HK-2 (cell line): ENCODE data around the gene KRTAP17-1.
A peak's percentile ranks its signal among the peaks of the same experiment; 100 is the strongest.

ENCODE experiments used
- DNase-seq: peaks from one replicate; pipeline ENCODE4 v3.0.0-alpha.2; 2018; ENCODE audit not compliant: unreplicated experiment

The KRTAP17-1 gene

GRCh38 chr17:41333098-41333497 lies 17.6 kb upstream of the KRTAP17-1 start:
- no peak for DNase-seq

- DNase-seq = no peak
Measured at GRCh38 chr17:41332239-41332638, 16.7 kb upstream of the KRTAP17-1 start.

- DNase-seq = no peak
Measured at GRCh38 chr17:41331606-41332005, 16.1 kb upstream of the KRTAP17-1 start.

- peak; percentile 71 for DNase-seq
Measured at GRCh38 chr17:41329279-41329948, 13.9 kb upstream of the KRTAP17-1 start.

GRCh38 chr17:41328207-41328606 lies 12.7 kb upstream of the KRTAP17-1 start:
- no peak for DNase-seq

GRCh38 chr17:41327411-41328120 lies 12.1 kb upstream of the KRTAP17-1 start:
- DNase-seq = no peak

- DNase-seq = no peak
Measured at GRCh38 chr17:41326173-41327145, 10.9 kb upstream of the KRTAP17-1 start.

GRCh38 chr17:41325611-41326010 lies 10.1 kb upstream of the KRTAP17-1 start:
- DNase-seq = no peak

GRCh38 chr17:41325126-41325525 lies 9.6 kb upstream of the KRTAP17-1 start:
- no peak for DNase-seq

GRCh38 chr17:41324180-41325075 lies 8.9 kb upstream of the KRTAP17-1 start:
- DNase-seq = peak; percentile 31

GRCh38 chr17:41322903-41323895 lies 7.7 kb upstream of the KRTAP17-1 start:
- DNase-seq = no peak

GRCh38 chr17:41322094-41322902 lies 6.8 kb upstream of the KRTAP17-1 start:
- peak; percentile 24 for DNase-seq

- no peak for DNase-seq
Measured at GRCh38 chr17:41318231-41318630, 2.7 kb upstream of the KRTAP17-1 start.

GRCh38 chr17:41315814-41316445 lies 420 bp upstream of the KRTAP17-1 start:
- no peak for DNase-seq

GRCh38 chr17:41311111-41311510 lies 4.4 kb downstream of the KRTAP17-1 start:
- no peak for DNase-seq

- DNase-seq = no peak
Measured at GRCh38 chr17:41308918-41309359, 6.6 kb downstream of the KRTAP17-1 start, which contains the start of gene KRTAP16-1. TSS of gene KRTAP16-1 (minus strand) at chr17:41309309. CDS start at chr17:41309253, 56 bp downstream.

GRCh38 chr17:41308251-41308917 lies 7.1 kb downstream of the KRTAP17-1 start:
- DNase-seq = no peak

GRCh38 chr17:41307647-41308046 lies 7.9 kb downstream of the KRTAP17-1 start:
- DNase-seq = peak; percentile 41
